GM06990 (cell line): ENCODE measurements around the gene BRD4.
A peak's percentile ranks its signal among the peaks of the same experiment; 100 is the strongest.

Source experiments
- DNase-seq: peaks from one replicate; pipeline ENCODE4 v3.0.0-alpha.2; 2011; ENCODE audit not compliant: insufficient read length; ENCODE audit errors: extremely low read depth
- H3K27me3 ChIP-seq: replicated peaks from 2 replicates; pipeline ENCODE4 v1.6.0; 2011; ENCODE audit warnings: low read length; ENCODE audit not compliant: control insufficient read depth, insufficient read depth
- H3K36me3 ChIP-seq: 2 replicates; pipeline ENCODE4 v1.5.1; 2011; ENCODE audit warnings: low read length; ENCODE audit not compliant: control insufficient read depth, insufficient read depth
- H3K4me3 ChIP-seq: replicated peaks from 2 replicates; pipeline ENCODE4 v1.5.1; 2011; ENCODE audit warnings: low read depth, mild to moderate bottlenecking, control low read depth, low read length
- CTCF ChIP-seq: IDR thresholded peaks from 2 replicates; pipeline ENCODE4 v1.5.1; 2011; ENCODE audit warnings: low read length, control low read depth, mild to moderate bottlenecking, inconsistent platforms; ENCODE audit not compliant: insufficient read depth, poor library complexity, severe bottlenecking

The BRD4 gene

GRCh38 chr19:15292140-15292539 is 40.2 kb downstream of the BRD4 start:
- no peak for TF ChIP-seq CTCF
- no peaks in the 10 kb centered on the region for H3K27me3 ChIP-seq
- DNase-seq: no peak
- H3K4me3 ChIP-seq: no peak overlapping the region
- no peaks in the 10 kb centered on the region for H3K36me3 ChIP-seq

GRCh38 chr19:15291548-15292021 is 40.8 kb downstream of the BRD4 start:
- Histone ChIP-seq H3K36me3 (no peaks in the 10 kb centered on the region), H3K27me3 (no peaks in the 10 kb centered on the region), H3K4me3 (no peak overlapping the region)
- DNase-seq: no peak
- no peak for TF ChIP-seq CTCF

- Histone ChIP-seq H3K27me3 (no peaks in the 10 kb centered on the region), H3K4me3 (no peak overlapping the region), H3K36me3 (no peaks in the 10 kb centered on the region)
- DNase-seq: no peak
- no peak for TF ChIP-seq CTCF
Observed at GRCh38 chr19:15291089-15291488, 41.2 kb downstream of the BRD4 start.

- TF ChIP-seq CTCF: no peak
- H3K27me3 ChIP-seq: no peaks in the 10 kb centered on the region
- no peak for DNase-seq
- H3K36me3 ChIP-seq: no peaks in the 10 kb centered on the region
- H3K4me3 ChIP-seq: no peak overlapping the region
Observed at GRCh38 chr19:15290166-15290565, 42.2 kb downstream of the BRD4 start.

- Histone ChIP-seq H3K4me3 (no peak overlapping the region), H3K36me3 (peaks cover 2% of the 10 kb centered on the region; the same call in 1 of the 2 replicates), H3K27me3 (no peaks in the 10 kb centered on the region)
- TF ChIP-seq CTCF: no peak
- DNase-seq: no peak
Observed at GRCh38 chr19:15289673-15290072, 42.7 kb downstream of the BRD4 start.

- TF ChIP-seq CTCF: no peak
- Histone ChIP-seq H3K4me3 (peak overlapping the region; percentile 18; the same call in 1 of the 2 replicates), H3K36me3 (peaks cover 2% of the 10 kb centered on the region; the same call in 1 of the 2 replicates), H3K27me3 (no peaks in the 10 kb centered on the region)
- DNase-seq: peak; percentile 55
Observed at GRCh38 chr19:15288146-15288963, 44.0 kb downstream of the BRD4 start.
